Skeletal muscle tissue (tissue), 4 donors: ENCODE data around the gene TMA7. TPM values are rescaled to one million over a fixed set of nuclear protein-coding genes. Genes with fewer than 3 reads are reported as not detected.

ENCODE experiments used
- H3K27ac ChIP-seq: one replicate; pipeline ENCODE4 v1.7.0; 2013; ENCODE audit warnings: mild to moderate bottlenecking, low read depth, low read length, inconsistent platforms
- H3K27me3 ChIP-seq, 3 donors: one replicate each; pipeline ENCODE4 v1.7.0; 2013; ENCODE audit warnings: low read length in 3 of 3; ENCODE audit not compliant: control insufficient read depth in 3 of 3, insufficient read depth in 3 of 3
- H3K36me3 ChIP-seq, 3 donors: one replicate each; pipeline ENCODE4 v1.7.0; 2013; ENCODE audit warnings: low read length in 3 of 3; ENCODE audit not compliant: control insufficient read depth in 3 of 3, insufficient read depth in 3 of 3
- H3K4me1 ChIP-seq, 3 donors: one replicate each; pipeline ENCODE4 v1.7.0; 2013; ENCODE audit warnings: low read length in 3 of 3, mild to moderate bottlenecking in 3 of 3; ENCODE audit not compliant: control insufficient read depth in 3 of 3, insufficient read depth in 3 of 3
- H3K4me3 ChIP-seq, 3 donors: one replicate each; pipeline ENCODE4 v1.7.0; 2013; ENCODE audit warnings: low read length in 3 of 3
- H3K9ac ChIP-seq, 3 donors: one replicate each; pipeline ENCODE4 v1.7.0; 2013; ENCODE audit warnings: low read length in 3 of 3, mild to moderate bottlenecking in 3 of 3, moderate library complexity in 2 of 3, low read depth in 1 of 3
- H3K9me3 ChIP-seq, 3 donors: one replicate each; pipeline ENCODE4 v1.7.0; 2013; ENCODE audit warnings: low read length in 3 of 3; ENCODE audit not compliant: control insufficient read depth in 3 of 3
- total RNA-seq: library from RNA; depleted of rRNA; stranded (reverse); fragments of >200 nt; gene quantifications from one replicate; pipeline ENCODE4 v1.2.3, GENCODE V29; 2014
- donor health status: Osteomylitis.

The TMA7 gene
- total RNA-seq, 1 donor from 2014 or later, result 157 TPM

GRCh38 chr3:48434591-48435222, 5.3 kb upstream of the TMA7 start:
- H3K27me3 ChIP-seq, result no peaks in the 10 kb centered on the region
- peaks cover 15 to 18% (median 16%) of the 10 kb centered on the region in 3 donors for H3K36me3 ChIP-seq
- H3K27ac ChIP-seq, result no peak overlapping the region
- no peaks in the 10 kb centered on the region for H3K9me3 ChIP-seq
- peaks cover 8 to 19% (median 19%) of the 10 kb centered on the region in 3 donors for H3K4me1 ChIP-seq
- peak overlapping the region in 1 of 3 donors; percentile 3 for H3K9ac ChIP-seq
- H3K4me3 ChIP-seq, result no peak overlapping the region

GRCh38 chr3:48435223-48435595, 4.8 kb upstream of the TMA7 start:
- Histone ChIP-seq H3K4me3 (no peak overlapping the region), H3K9ac (peak overlapping the region in 1 of 3 donors; percentile 3), H3K36me3 (peaks cover 16 to 18% (median 16%) of the 10 kb centered on the region in 3 donors), H3K27me3 (no peaks in the 10 kb centered on the region), H3K9me3 (no peaks in the 10 kb centered on the region), H3K27ac (no peak overlapping the region), H3K4me1 (peaks cover 6 to 17% (median 16%) of the 10 kb centered on the region in 3 donors)

- Histone ChIP-seq H3K4me1 (peaks cover 10 to 21% (median 14%) of the 10 kb centered on the region in 3 donors), H3K9ac (peak overlapping the region in 1 of 3 donors; percentile 40)
These were observed 4.1 kb upstream of the TMA7 start for GRCh38 chr3:48435774-48436476.

GRCh38 chr3:48436477-48436787, 3.6 kb upstream of the TMA7 start:
- H3K27ac ChIP-seq, result no peak overlapping the region
- H3K4me1 ChIP-seq, result peaks cover 12 to 23% (median 17%) of the 10 kb centered on the region in 3 donors
- H3K9ac ChIP-seq, result peak overlapping the region in 1 of 3 donors; percentile 40
- H3K9me3 ChIP-seq, result no peaks in the 10 kb centered on the region
- no peak overlapping the region for H3K4me3 ChIP-seq
- no peaks in the 10 kb centered on the region for H3K27me3 ChIP-seq
- peaks cover 16 to 18% (median 17%) of the 10 kb centered on the region in 3 donors for H3K36me3 ChIP-seq

More at GRCh38 chr3:48435774-48436476, 4.1 kb upstream of the TMA7 start:
- H3K27me3 ChIP-seq, result no peaks in the 10 kb centered on the region
- H3K9me3 ChIP-seq, result no peaks in the 10 kb centered on the region
- peaks cover 16 to 18% (median 17%) of the 10 kb centered on the region in 3 donors for H3K36me3 ChIP-seq
- H3K27ac ChIP-seq, result no peak overlapping the region
- no peak overlapping the region for H3K4me3 ChIP-seq

- Histone ChIP-seq H3K4me3 (no peak overlapping the region), H3K4me1 (peaks cover 16 to 27% (median 21%) of the 10 kb centered on the region in 3 donors), H3K27me3 (no peaks in the 10 kb centered on the region), H3K36me3 (peaks cover 19 to 23% (median 19%) of the 10 kb centered on the region in 3 donors), H3K27ac (no peak overlapping the region), H3K9ac (no peak overlapping the region), H3K9me3 (no peaks in the 10 kb centered on the region)
These were observed 3.2 kb upstream of the TMA7 start for GRCh38 chr3:48436855-48437254.

GRCh38 chr3:48437812-48438211, 2.2 kb upstream of the TMA7 start:
- Histone ChIP-seq H3K9me3 (no peaks in the 10 kb centered on the region), H3K4me1 (peaks cover 18 to 30% (median 23%) of the 10 kb centered on the region in 3 donors), H3K36me3 (peaks cover 16 to 18% (median 17%) of the 10 kb centered on the region in 3 donors), H3K27me3 (no peaks in the 10 kb centered on the region), H3K9ac (no peak overlapping the region), H3K27ac (no peak overlapping the region), H3K4me3 (no peak overlapping the region)

GRCh38 chr3:48440590-48440958, 517 bp downstream of the TMA7 start:
- Histone ChIP-seq H3K27ac (peak overlapping the region; percentile 87), H3K9ac (peak overlapping the region; percentile 82 to 94 (median 84)), H3K9me3 (no peaks in the 10 kb centered on the region), H3K4me3 (peak overlapping the region; percentile 92 to 100 (median 99)), H3K27me3 (no peaks in the 10 kb centered on the region), H3K36me3 (peaks cover 16 to 25% (median 18%) of the 10 kb centered on the region in 3 donors), H3K4me1 (peaks cover 20 to 27% (median 23%) of the 10 kb centered on the region in 3 donors)

GRCh38 chr3:48441940-48442339, 1.9 kb downstream of the TMA7 start:
- H3K4me1 ChIP-seq, result peaks cover 29 to 37% (median 29%) of the 10 kb centered on the region in 3 donors
- no peak overlapping the region for H3K27ac ChIP-seq
- peaks cover 16 to 25% (median 18%) of the 10 kb centered on the region in 3 donors for H3K36me3 ChIP-seq
- no peak overlapping the region for H3K4me3 ChIP-seq
- H3K27me3 ChIP-seq, result no peaks in the 10 kb centered on the region
- no peak overlapping the region for H3K9ac ChIP-seq
- no peaks in the 10 kb centered on the region for H3K9me3 ChIP-seq

GRCh38 chr3:48445277-48445882, 5.3 kb downstream of the TMA7 start:
- Histone ChIP-seq H3K9ac (peak overlapping the region in 2 of 3 donors; percentile 83 to 94), H3K4me3 (peak overlapping the region in 2 of 3 donors; percentile 93 to 94), H3K27ac (no peak overlapping the region)

GRCh38 chr3:48446043-48446424, 6.0 kb downstream of the TMA7 start:
- Histone ChIP-seq H3K27me3 (no peaks in the 10 kb centered on the region), H3K9me3 (no peaks in the 10 kb centered on the region), H3K4me1 (peaks cover 28 to 36% (median 28%) of the 10 kb centered on the region in 3 donors), H3K9ac (peak overlapping the region; percentile 83 to 94 (median 89)), H3K4me3 (peak overlapping the region; percentile 93 to 99 (median 94)), H3K36me3 (peaks cover 16 to 25% (median 21%) of the 10 kb centered on the region in 3 donors), H3K27ac (peak overlapping the region; percentile 84)

More at GRCh38 chr3:48445277-48445882, 5.3 kb downstream of the TMA7 start:
- Histone ChIP-seq H3K36me3 (peaks cover 16 to 25% (median 18%) of the 10 kb centered on the region in 3 donors), H3K9me3 (no peaks in the 10 kb centered on the region), H3K4me1 (peaks cover 28 to 40% (median 32%) of the 10 kb centered on the region in 3 donors), H3K27me3 (no peaks in the 10 kb centered on the region)
